Embryonic facial prominence (tissue), 1 donor: ENCODE results near the gene ALG14.

Experiments
- DNase-seq: peaks from one replicate; pipeline ENCODE4 v3.0.0-alpha.2; 2016; ENCODE audit errors: extremely low spot score

Gene ALG14

GRCh38 chr1:94927405-94928175 lies 145.2 kb downstream of the ALG14 start:
- no peak for DNase-seq

DNA sequence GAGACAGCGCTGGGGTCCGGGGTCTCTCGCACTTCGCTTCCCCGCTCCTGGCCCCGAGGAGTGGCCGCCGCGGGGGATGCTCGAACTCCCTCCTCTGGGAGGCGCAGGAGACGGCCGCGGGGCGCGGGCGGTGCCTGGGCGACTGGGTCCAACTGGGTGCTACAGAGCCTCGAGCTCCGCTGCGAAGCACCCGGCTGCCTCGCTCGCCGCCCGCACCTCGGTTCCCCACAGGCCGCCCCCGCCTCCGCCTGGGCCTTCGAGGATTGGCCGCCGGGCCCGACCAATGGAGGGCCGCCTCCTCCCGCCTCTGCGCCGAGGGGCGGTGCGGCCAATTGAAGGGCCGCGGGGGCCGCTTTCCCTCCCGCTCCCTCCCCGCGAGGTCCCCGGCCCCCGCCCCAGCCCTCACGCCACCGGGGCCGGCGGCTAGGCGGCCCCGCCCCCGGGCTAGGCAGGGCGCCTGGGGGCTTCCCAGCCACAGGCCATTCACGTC lies 145.8 kb downstream of the ALG14 start, which contains the start of gene CNN3:
CNN3 (minus strand) TSS at position 196 of the 490 bp plus-strand sequence. CDS start 216 bp downstream, outside the sequence.
- DNase-seq: peak; percentile 82

- no peak for DNase-seq
These were observed 146.4 kb downstream of the ALG14 start for GRCh38 chr1:94926126-94926914.

GRCh38 chr1:94925561-94926125 lies 147.1 kb downstream of the ALG14 start:
- DNase-seq: peak; percentile 89

- no peak for DNase-seq
These were observed 147.7 kb downstream of the ALG14 start for GRCh38 chr1:94925004-94925403.
